Measurements from ENCODE around the gene EVA1C.

DNA sequence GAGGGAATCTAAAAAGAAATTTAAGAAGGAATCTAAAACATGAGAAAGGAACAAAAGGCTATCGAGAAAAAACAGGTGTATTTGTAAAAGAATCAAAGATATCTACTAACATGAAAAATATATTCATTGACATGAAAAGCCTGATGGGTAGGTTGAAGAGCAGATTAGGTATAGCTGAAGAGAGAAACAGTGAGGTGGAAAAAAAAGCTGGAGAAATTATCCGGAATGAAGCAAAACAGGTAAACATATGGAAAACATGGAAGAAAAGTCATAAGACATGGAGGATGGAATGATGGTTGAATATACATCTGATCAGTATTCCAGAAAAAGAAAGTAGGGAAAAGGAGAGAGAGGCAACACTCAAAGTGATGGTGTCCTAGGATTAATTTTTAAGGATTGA is 9.6 kb downstream of the EVA1C start:
- no peak for TF ChIP-seq POLR2A (IDR thresholded peaks at IDR 0.05; ENCODE audit: low read depth, low read length)
- no peak for TF ChIP-seq POU2F2 (IDR thresholded peaks at IDR 0.05; ENCODE audit: low read depth, low read length)
- no peak for TF ChIP-seq PAX5 (IDR thresholded peaks at IDR 0.05; ENCODE audit: insufficient read depth, low read length, severe bottlenecking)
- no peak for TF ChIP-seq TAF1 (IDR thresholded peaks at IDR 0.05; ENCODE audit: low read depth, low read length)
- TF ChIP-seq POLR2AphosphoS5 (IDR thresholded peaks at IDR 0.05; ENCODE audit: low read depth, low read length) = no peak
